Activated CD4-positive, alpha-beta T cell treated with anti-CD3 and anti-CD28 coated beads, Interleukin-2, amount 50 U/mL, for 1 hour (primary cell): ENCODE measurements around the gene SOST.
"Not testable (repeated sequence)": the region's sequence is repeated elsewhere in the genome, so short reads cannot be mapped to it uniquely, and the experiment has no call there.

ENCODE experiments used
- DNase-seq: peaks from one replicate; pipeline ENCODE4 v3.0.0-alpha.2; 2020

SOST gene

GRCh38 chr17:43758497-43759174 lies at the start of gene SOST:
TSS of gene SOST (minus strand) at chr17:43758791. CDS start at chr17:43758741, 50 bp downstream.
- DNase-seq, result no peak

- DNase-seq, result no peak
These were observed 49.5 kb upstream of the SOST start for GRCh38 chr17:43808076-43808475.

GRCh38 chr17:43805117-43805516 lies 46.5 kb upstream of the SOST start:
- no peak for DNase-seq

- no peak for DNase-seq
These were observed 45.2 kb upstream of the SOST start for GRCh38 chr17:43803758-43804157.

- DNase-seq, result no peak
These were observed 43.3 kb upstream of the SOST start for GRCh38 chr17:43801844-43802243.

- no peak for DNase-seq
These were observed 42.1 kb upstream of the SOST start for GRCh38 chr17:43800736-43801135.

GRCh38 chr17:43799047-43799446 lies 40.5 kb upstream of the SOST start:
- no peak for DNase-seq

- not testable (repeated sequence) for DNase-seq
These were observed 39.4 kb upstream of the SOST start for GRCh38 chr17:43798024-43798423.

- DNase-seq, result not testable (repeated sequence)
These were observed 34.1 kb upstream of the SOST start for GRCh38 chr17:43792668-43793067.

- DNase-seq, result no peak
These were observed 33.0 kb upstream of the SOST start for GRCh38 chr17:43791589-43791988.

GRCh38 chr17:43790311-43790940 lies 31.8 kb upstream of the SOST start:
- DNase-seq, result no peak

GRCh38 chr17:43789482-43789881 lies 30.9 kb upstream of the SOST start:
- DNase-seq, result no peak

GRCh38 chr17:43788540-43788939 lies 29.9 kb upstream of the SOST start:
- DNase-seq, result no peak

GRCh38 chr17:43787728-43788127 lies 29.1 kb upstream of the SOST start:
- DNase-seq, result no peak

- no peak for DNase-seq
These were observed 26.1 kb upstream of the SOST start for GRCh38 chr17:43784628-43785101.

- DNase-seq, result no peak
These were observed 25.5 kb upstream of the SOST start for GRCh38 chr17:43784068-43784467.

GRCh38 chr17:43782913-43783680 lies 24.5 kb upstream of the SOST start:
- no peak for DNase-seq

GRCh38 chr17:43780135-43780534 lies 21.5 kb upstream of the SOST start, which contains the start of gene CFAP97D1:
TSS of gene CFAP97D1 (plus strand) at chr17:43780435. CDS start at chr17:43780463, 28 bp downstream.
- DNase-seq, result no peak

GRCh38 chr17:43779145-43780125 lies 20.8 kb upstream of the SOST start:
- DNase-seq, result no peak

GRCh38 chr17:43778337-43779144 lies 19.9 kb upstream of the SOST start, which contains the start of gene DUSP3:
TSS of gene DUSP3 (minus strand) at chr17:43778977. CDS start at chr17:43778924, 53 bp downstream.
- peak; percentile 66 for DNase-seq
